Mononuclear cell (primary cell): Measurements from ENCODE around the gene RASL11B. TPM values are rescaled to one million over a fixed set of nuclear protein-coding genes. Genes with fewer than 3 reads are reported as not detected.

Source experiments
- H3K27me3 ChIP-seq: 2 replicates; pipeline ENCODE4 v1.6.0; 2011; ENCODE audit warnings: low read length, control low read depth; ENCODE audit not compliant: insufficient read depth
- H3K4me1 ChIP-seq: 2 replicates; pipeline ENCODE4 v1.5.1; 2011; ENCODE audit warnings: mild to moderate bottlenecking, low read length, control low read depth; ENCODE audit not compliant: insufficient read depth
- H3K4me3 ChIP-seq: 2 replicates; pipeline ENCODE4 v1.5.1; 2011; ENCODE audit warnings: mild to moderate bottlenecking, low read length, moderate library complexity
- H3K9me3 ChIP-seq: 2 replicates; pipeline ENCODE4 v1.5.1; 2011; ENCODE audit warnings: low read depth, mild to moderate bottlenecking, control low read depth, low read length
- total RNA-seq: library from RNA; depleted of rRNA; stranded (reverse); fragments of >200 nt; gene quantifications from one replicate; pipeline ENCODE4 v1.2.3, GENCODE V29; 2012

RASL11B gene
- total RNA-seq, 1 donor: 0.31 TPM

DNA sequence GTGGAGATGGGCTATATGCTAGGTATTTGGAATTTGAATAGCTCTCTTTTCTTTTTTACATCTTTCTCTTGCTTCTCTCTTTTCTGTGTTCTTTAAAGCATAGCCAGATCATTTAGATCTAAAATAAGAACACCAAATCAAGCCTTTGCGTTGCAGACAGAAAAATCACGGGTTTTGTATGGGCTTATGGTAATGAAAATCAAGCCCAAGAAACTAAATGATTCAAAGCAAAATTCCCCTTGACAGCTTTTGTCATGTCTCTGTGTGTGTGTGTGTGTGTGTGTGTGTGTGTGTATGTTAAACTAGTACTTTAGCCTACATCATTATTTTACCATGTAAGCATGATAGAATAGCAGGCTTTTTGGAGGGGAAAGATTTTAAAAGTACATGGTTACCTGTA lies 1.8 kb upstream of the RASL11B start:
- H3K4me3 ChIP-seq: no peak overlapping the region
- peaks cover 14% of the 10 kb centered on the region for H3K4me1 ChIP-seq
- H3K27me3 ChIP-seq: peaks cover 36% of the 10 kb centered on the region
- no peaks in the 10 kb centered on the region for H3K9me3 ChIP-seq

DNA sequence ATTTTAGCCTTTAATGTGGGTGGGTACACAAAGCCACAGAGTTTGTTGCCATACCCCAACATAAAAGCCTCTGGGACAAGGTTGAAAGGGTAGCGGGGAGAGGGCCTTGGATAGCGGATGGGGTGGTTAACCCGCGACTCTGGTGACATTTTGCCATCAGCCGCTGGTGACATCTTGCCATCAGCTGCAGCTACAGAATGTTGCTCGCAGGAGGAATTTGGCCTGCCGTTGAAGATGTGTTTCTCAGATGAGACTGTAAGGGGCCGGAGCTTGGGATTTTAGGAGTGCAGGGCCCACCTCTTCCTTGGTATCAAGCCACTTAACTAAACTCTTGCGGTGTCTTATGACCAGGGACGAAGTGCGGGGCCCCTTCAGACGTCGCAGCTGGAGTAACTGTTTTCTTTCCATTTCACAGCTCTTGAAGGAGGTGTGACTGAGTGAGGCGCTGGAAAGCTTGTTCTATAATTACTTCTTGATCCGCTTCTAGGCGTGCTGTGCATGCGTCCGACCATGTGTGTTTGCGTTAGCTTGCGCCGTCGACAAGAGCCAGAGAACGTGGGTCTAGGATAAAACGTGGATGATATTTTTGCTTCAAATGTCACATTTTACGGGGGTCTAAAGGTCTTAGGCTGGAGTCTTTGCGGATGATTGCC lies 820 bp upstream of the RASL11B start:
- peaks cover 36% of the 10 kb centered on the region for H3K27me3 ChIP-seq
- H3K9me3 ChIP-seq: no peaks in the 10 kb centered on the region
- H3K4me1 ChIP-seq: peaks cover 14% of the 10 kb centered on the region
- peak overlapping the region; percentile 35 for H3K4me3 ChIP-seq

DNA sequence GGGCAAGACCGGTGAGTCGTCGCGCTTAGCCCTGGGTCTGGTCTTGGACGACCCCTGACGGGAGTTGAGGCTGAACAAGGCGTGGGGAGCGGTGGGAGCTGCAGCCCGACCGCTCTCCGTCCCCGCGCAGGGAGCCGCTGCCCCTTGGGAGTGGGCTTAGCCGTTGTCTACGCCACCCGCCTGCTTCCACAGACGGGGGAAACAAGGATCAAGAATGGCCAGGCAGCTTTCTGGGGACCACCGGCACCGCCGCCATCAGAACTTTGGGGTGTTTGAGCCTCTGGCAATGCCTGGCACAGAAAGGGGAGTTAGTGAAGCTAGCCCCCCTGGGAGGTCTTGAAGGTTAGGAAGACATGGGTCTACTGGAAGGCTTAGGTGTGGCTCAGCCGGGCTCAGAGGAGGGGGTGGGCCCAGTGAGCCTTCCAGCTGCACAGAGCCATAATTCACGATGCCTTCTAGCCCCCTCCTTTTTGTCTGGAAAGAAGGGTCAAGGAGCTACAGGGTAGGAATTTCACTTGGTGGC lies 583 bp downstream of the RASL11B start:
- peaks cover 36% of the 10 kb centered on the region for H3K27me3 ChIP-seq
- peaks cover 14% of the 10 kb centered on the region for H3K4me1 ChIP-seq
- peak overlapping the region; percentile 35 for H3K4me3 ChIP-seq
- H3K9me3 ChIP-seq: no peaks in the 10 kb centered on the region

DNA sequence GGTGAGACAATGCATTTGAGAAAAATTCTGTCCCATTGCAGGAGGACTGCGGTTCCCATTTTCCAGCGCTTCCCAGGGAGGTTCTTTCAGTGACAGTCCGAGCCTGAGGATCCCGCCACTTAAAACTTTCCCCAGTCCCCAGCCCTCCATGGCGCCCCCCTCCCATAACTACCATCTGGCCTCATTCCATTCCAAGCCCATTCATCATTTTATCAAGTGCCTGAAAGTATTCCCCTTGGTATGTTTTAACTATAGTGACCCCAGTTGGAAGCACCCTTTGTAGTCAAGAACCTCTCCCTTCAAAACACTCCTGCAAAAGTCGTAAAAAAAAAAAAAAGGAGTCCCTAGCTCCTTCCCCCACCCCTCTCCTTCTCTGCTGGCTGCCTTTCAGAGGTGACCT lies 1.2 kb downstream of the RASL11B start:
- Histone ChIP-seq H3K4me3 (no peak overlapping the region), H3K9me3 (no peaks in the 10 kb centered on the region), H3K4me1 (peaks cover 14% of the 10 kb centered on the region), H3K27me3 (peaks cover 36% of the 10 kb centered on the region)

DNA sequence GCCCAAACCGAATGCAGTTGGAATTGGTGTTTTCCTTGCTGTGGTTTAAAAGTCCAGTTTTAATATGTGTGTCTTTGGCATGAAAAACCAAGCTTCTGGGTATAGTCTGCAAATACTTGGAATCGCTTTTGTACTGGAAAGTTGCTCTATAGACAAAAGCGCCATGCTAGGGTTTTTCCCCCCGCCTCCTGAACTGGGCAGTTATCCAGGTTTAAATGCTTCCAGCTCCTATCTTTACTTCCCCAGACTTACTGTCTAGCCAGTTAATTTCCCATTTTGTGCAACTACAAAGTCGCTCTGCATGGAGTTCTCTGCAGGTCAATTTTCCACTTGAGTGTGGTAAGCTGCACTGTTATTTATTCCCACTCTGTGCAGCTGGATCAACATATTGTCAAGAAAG lies 2.7 kb downstream of the RASL11B start:
- Histone ChIP-seq H3K4me1 (peaks cover 14% of the 10 kb centered on the region), H3K9me3 (no peaks in the 10 kb centered on the region), H3K27me3 (peaks cover 28% of the 10 kb centered on the region), H3K4me3 (no peak overlapping the region)

DNA sequence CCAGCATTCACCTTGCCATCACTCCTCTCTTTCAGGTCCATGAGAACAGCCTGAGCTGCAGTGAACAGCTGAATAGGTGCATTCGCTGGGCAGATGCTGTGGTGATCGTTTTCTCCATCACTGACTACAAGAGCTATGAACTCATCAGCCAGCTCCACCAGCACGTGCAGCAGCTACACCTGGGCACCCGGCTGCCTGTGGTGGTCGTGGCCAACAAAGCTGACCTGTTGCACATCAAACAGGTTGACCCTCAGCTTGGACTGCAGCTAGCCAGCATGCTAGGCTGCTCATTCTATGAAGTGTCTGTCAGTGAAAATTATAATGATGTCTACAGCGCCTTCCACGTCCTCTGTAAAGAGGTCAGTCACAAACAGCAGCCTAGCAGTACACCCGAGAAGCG lies 3.2 kb downstream of the RASL11B start:
- H3K4me1 ChIP-seq: peaks cover 14% of the 10 kb centered on the region
- peaks cover 23% of the 10 kb centered on the region for H3K27me3 ChIP-seq
- no peaks in the 10 kb centered on the region for H3K9me3 ChIP-seq
- no peak overlapping the region for H3K4me3 ChIP-seq

DNA sequence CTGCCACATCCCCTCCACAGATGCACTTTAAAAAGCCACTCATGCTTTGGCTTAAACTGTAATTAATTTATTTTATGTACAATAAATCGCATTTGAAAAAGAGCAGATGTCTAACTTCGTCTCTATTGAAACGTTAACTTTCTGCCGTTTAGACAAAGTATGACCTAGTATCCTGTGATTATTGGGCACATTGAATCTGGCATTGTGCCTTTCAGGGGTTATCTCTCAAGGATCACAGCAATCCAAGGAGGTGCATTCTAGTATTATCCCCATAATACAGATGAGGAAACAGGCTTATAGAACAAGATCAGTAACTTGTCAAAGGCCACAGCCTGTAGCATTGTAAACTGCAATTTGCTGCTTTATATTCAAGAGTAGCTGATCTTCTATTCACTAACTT lies 4.6 kb downstream of the RASL11B start:
- Histone ChIP-seq H3K4me3 (no peak overlapping the region), H3K4me1 (peaks cover 8% of the 10 kb centered on the region), H3K27me3 (peaks cover 9% of the 10 kb centered on the region), H3K9me3 (no peaks in the 10 kb centered on the region)

DNA sequence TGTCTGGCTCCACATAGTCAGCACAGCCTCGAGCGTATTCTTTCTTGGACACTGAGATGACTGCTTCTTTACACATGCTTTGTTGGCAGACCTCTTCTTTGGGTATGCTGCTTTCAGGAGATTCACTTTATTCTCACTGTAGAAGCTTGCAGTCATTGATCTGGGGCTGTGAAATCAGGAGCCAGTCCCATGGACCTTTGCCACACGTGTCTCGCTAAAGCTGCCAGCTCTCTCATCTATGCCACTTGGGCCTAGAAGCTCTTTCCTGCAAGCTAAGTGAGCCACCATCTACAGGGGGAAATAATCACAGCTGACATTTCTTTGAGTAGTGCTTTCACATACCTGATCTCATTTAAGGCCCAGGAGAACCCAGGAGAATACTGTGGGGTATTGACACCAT lies 5.0 kb downstream of the RASL11B start:
- no peaks in the 10 kb centered on the region for H3K9me3 ChIP-seq
- H3K4me3 ChIP-seq: no peak overlapping the region
- peaks cover 6% of the 10 kb centered on the region for H3K4me1 ChIP-seq
- peaks cover 9% of the 10 kb centered on the region for H3K27me3 ChIP-seq

DNA sequence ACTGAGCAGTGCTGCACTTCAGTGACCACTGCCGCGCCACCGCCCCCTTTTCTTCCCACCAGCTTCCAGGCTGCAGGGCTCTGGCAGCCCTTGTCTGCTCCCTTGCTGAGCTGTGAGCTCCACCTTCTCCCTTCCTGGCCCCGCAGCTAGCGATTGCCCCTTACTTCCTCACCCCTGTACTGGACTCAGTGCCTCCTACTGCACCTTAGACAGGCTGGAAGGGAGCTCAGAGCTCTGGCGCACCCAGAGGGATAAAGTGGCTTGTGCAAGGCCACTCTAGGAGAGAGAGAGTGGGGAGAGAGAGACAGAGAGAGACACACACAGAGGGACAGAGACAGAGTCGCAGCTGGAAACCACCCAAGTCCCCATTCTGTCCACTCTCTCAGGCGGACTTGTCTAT lies 6.0 kb downstream of the RASL11B start:
- peaks cover under 1% of the 10 kb centered on the region for H3K27me3 ChIP-seq
- no peak overlapping the region for H3K4me3 ChIP-seq
- H3K4me1 ChIP-seq: no peaks in the 10 kb centered on the region
- H3K9me3 ChIP-seq: no peaks in the 10 kb centered on the region

DNA sequence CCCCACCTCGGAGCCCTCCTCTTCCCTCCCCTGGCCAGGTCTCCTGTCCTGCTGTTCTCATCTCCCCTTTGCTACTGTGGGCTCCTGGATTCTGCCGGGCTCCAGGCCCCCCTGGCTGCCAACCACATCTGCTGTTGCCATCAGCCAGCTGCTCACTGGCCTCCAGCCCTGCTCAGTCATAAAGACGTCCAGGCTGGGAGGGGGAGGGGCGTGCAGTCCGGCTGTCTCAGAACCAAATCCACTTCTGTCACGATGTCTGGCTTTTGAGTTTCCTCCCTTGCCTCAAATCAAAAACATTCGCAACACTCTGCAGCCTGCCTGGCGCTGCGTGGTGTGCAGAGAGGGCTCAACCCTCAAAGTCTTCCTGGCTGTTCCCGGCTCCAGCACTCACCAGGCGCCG lies 7.1 kb downstream of the RASL11B start:
- no peaks in the 10 kb centered on the region for H3K27me3 ChIP-seq
- no peaks in the 10 kb centered on the region for H3K4me1 ChIP-seq
- no peaks in the 10 kb centered on the region for H3K9me3 ChIP-seq
- no peak overlapping the region for H3K4me3 ChIP-seq

DNA sequence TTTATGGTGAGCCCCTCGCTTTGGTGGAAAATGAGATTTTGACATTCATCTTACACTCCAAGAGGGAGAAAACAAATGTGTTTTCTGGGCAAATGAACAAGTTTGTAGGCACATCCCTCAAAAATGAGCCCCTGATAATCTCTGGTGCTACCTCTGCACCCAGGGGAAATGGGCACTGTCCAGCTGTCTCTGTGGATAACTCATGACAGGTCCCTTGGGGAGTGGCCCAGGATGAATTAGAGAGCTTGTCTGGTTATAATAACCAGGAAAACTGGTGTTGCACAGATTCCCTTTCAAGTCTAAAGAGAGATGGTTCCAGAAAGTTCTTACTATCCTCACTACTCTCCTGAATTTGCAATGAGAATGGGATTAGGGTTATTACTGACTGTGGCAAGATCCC lies 7.5 kb downstream of the RASL11B start:
- no peaks in the 10 kb centered on the region for H3K4me1 ChIP-seq
- H3K27me3 ChIP-seq: no peaks in the 10 kb centered on the region
- H3K9me3 ChIP-seq: no peaks in the 10 kb centered on the region

DNA sequence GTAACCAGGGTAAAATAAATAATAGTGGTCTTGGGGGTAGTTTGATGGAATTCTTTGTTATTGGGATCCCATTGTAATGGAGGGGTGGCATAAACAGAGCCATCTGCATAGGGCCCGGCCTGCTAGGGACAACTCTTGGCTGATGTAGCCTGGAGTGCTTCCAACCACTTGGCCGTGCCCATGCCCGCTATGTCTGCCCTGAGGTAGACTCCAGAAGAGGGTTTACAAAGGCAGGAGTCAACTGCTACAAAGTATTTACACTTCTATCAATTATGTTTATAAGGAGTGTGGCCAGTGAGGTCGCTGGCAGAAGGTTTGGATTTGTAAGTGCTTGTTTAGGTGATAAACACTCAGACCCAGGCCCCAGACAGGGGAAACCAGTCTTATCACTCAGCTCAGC lies 8.1 kb downstream of the RASL11B start:
- Histone ChIP-seq H3K27me3 (no peaks in the 10 kb centered on the region), H3K4me3 (no peak overlapping the region)

More for the DNA sequence above, 7.5 kb downstream of the RASL11B start:
- H3K4me3 ChIP-seq: no peak overlapping the region

DNA sequence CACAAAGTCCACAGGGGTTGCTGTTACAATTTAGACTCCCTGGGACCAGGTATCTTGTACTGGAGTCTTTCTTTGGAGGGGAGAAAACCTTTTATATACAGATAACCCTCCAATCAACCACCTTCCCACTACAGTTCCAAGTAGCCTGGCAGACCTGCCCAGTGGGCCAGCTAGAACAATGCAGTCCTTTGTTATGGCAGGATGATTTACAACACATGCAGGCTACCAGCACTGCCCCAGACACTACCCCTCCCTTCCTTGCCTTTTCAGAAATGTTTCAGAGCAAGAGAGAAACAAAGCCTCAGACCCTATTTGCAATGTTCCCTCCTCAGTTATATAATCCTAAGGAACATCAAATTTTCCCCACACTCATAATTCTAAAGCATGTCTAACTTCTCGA lies 11.1 kb downstream of the RASL11B start:
- Histone ChIP-seq H3K4me3 (no peak overlapping the region), H3K27me3 (no peaks in the 10 kb centered on the region), H3K9me3 (no peaks in the 10 kb centered on the region), H3K4me1 (no peaks in the 10 kb centered on the region)

More for the DNA sequence above, 8.1 kb downstream of the RASL11B start:
- no peaks in the 10 kb centered on the region for H3K9me3 ChIP-seq
- H3K4me1 ChIP-seq: no peaks in the 10 kb centered on the region

DNA sequence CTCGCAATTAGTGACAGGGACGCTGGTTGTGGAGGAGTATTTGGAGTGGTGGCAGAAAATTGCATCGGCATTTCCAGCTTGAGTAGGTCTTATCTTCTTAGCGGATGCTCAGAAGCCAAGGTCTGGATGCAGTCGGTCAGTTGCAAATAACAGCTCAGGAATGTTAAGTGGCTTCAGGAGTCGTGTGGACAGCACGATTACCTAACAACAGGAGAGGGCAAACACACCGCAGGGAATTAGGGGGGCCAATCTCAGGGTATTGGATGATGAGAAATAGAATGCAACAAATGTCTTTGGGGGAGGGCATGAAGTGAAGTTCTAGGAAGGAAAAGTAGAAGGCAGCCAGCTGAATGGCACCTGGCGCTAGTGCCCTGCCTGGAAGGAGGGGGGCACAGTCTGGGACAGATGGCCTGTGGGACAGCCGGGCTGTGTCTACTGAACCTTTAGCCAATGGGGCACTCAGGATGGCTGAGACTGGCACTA lies 11.8 kb downstream of the RASL11B start:
- H3K4me3 ChIP-seq: no peak overlapping the region
- no peaks in the 10 kb centered on the region for H3K9me3 ChIP-seq
- H3K27me3 ChIP-seq: no peaks in the 10 kb centered on the region
- H3K4me1 ChIP-seq: no peaks in the 10 kb centered on the region

DNA sequence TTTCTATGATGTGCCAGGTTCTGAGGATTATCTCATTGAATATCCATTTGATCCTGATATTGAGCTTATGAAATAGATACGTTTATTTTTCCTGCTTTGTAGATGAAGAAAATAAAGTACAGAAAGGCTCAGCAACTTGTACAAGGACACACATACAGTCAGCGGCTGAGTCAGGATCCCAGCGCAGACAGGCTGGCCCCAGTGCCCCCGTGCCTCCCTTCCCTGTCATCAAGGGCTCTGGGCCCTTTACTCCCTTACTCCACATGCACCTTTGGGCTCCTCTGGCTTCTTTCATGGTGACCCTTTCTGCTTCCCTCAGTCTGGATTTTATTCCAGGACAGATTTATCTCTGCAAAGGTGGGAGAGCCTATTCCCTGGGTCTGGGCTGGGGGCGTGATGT lies 12.8 kb downstream of the RASL11B start:
- Histone ChIP-seq H3K4me1 (no peaks in the 10 kb centered on the region), H3K4me3 (no peak overlapping the region), H3K9me3 (no peaks in the 10 kb centered on the region), H3K27me3 (no peaks in the 10 kb centered on the region)

DNA sequence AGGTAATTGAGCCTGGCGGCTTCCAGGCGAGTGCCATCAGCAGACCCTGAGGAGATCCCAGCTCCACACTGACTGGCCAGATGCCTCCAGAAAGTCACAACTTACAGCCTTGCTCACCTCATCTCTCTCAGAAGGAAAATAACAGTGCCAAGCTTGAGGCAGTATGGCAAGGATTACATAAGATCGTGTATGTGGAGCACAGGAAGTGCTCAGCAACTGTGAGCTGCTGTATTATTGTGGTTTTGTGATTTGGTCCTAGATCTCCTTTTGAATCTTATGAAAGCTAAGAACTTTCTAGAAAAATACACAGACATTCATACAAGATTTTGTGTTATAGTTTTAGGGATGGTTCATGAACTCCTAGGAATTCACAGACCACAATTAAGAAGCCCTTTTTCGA lies 14.0 kb downstream of the RASL11B start:
- Histone ChIP-seq H3K9me3 (no peaks in the 10 kb centered on the region), H3K4me3 (no peak overlapping the region), H3K4me1 (no peaks in the 10 kb centered on the region), H3K27me3 (no peaks in the 10 kb centered on the region)
